HL-60/S4 treated with phorbol 12-myristate 13-acetate at 8.2 ng/mL for 4 days and 3 days (cell line): Measurements from ENCODE around the gene PICK1.
"Not testable (repeated sequence)": the region's sequence is repeated elsewhere in the genome, so short reads cannot be mapped to it uniquely, and the experiment has no call there.

Experiments
- in situ Hi-C: fragments of 300-500 bp; cut with MboI; formaldehyde crosslinking; loops from 2 replicates; pipeline ENCODE4 v1.15.0; 2022; ENCODE audit warnings: low sequenced_read_pairs

PICK1 gene

GRCh38 chr22:38073150-38074130 is 16.2 kb downstream of the PICK1 start:
- in situ Hi-C loops, result no loop called here

- in situ Hi-C loops, result no loop called here
Measured at GRCh38 chr22:38074181-38075104, 17.2 kb downstream of the PICK1 start.

GRCh38 chr22:38075105-38075825 is 18.1 kb downstream of the PICK1 start:
- in situ Hi-C loops, result no loop called here

- in situ Hi-C loops, result no loop called here
Measured at GRCh38 chr22:38075961-38076360, 18.8 kb downstream of the PICK1 start.

GRCh38 chr22:38077096-38077495 is 19.9 kb downstream of the PICK1 start:
- in situ Hi-C loops, result no loop called here

GRCh38 chr22:38077595-38077994 is 20.4 kb downstream of the PICK1 start:
- in situ Hi-C loops, result no loop called here

GRCh38 chr22:38078046-38078840 is 21.0 kb downstream of the PICK1 start:
- in situ Hi-C loops, result no loop called here

- in situ Hi-C loops, result not testable (repeated sequence)
Measured at GRCh38 chr22:38079208-38079607, 22.0 kb downstream of the PICK1 start.

GRCh38 chr22:38079804-38080203 is 22.6 kb downstream of the PICK1 start:
- in situ Hi-C loops, result no loop called here

GRCh38 chr22:38080474-38080849 is 23.3 kb downstream of the PICK1 start:
- in situ Hi-C loops, result no loop called here

GRCh38 chr22:38080850-38081635 is 23.8 kb downstream of the PICK1 start:
- in situ Hi-C loops, result no loop called here

GRCh38 chr22:38081636-38081940 is 24.4 kb downstream of the PICK1 start:
- in situ Hi-C loops, result no loop called here

GRCh38 chr22:38081941-38082828 is 25.0 kb downstream of the PICK1 start:
- in situ Hi-C loops, result no loop called here

- in situ Hi-C loops, result no loop called here
Measured at GRCh38 chr22:38082986-38083710, 25.9 kb downstream of the PICK1 start.

- in situ Hi-C loops, result no loop called here
Measured at GRCh38 chr22:38083931-38084631, 26.9 kb downstream of the PICK1 start, which contains the start of gene SLC16A8. Gene SLC16A8, minus strand, starts transcription at chr22:38084184. Its CDS starts 1,311 bp downstream, at chr22:38082873.

- in situ Hi-C loops, result no loop called here
Measured at GRCh38 chr22:38085056-38085455, 27.9 kb downstream of the PICK1 start.

- in situ Hi-C loops, result no loop called here
Measured at GRCh38 chr22:38085501-38085900, 28.3 kb downstream of the PICK1 start.
